Neural progenitor cell (in vitro differentiated cells): ENCODE measurements around the gene CLSTN2.

Experiments
- EZH2 ChIP-seq: fragments of 200-600 bp; sonication (generic); IDR thresholded peaks from 2 replicates; pipeline ENCODE4 v1.6.1; 2017; ENCODE audit warnings: antibody characterized with exemption, mild to moderate bottlenecking, moderate library complexity
- EZH2phosphoT487 ChIP-seq: fragments of 200-600 bp; sonication (generic); IDR thresholded peaks from 2 replicates; pipeline ENCODE4 v1.6.1; 2017; ENCODE audit warnings: antibody characterized with exemption
- TF ChIP-seq, protein P1 (sequence below): fragments of 200-600 bp; sonication (generic); IDR thresholded peaks from 2 replicates; pipeline ENCODE4 v1.5.1; 2017; ENCODE audit warnings: antibody characterized with exemption, mild to moderate bottlenecking

DNA sequence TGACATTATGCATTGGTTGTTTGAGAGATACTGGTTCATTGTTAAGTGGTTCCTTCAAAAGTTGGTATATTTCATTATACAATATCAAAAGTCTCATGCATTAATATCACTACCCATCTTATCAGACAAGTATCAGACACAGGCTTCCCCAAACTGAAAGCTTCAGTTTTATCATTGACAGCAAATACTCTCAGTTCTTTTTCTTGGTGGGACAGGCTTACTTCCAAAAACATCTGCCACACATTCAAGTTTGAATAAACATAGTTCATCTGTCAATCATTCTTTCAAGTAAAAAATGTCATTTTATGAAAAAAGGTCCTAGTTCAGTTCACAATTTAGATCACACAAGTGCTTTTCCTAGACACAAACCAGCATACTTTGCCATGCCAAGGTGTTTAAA, 462.9 kb downstream of the CLSTN2 start:
- TF ChIP-seq, protein P1, sequence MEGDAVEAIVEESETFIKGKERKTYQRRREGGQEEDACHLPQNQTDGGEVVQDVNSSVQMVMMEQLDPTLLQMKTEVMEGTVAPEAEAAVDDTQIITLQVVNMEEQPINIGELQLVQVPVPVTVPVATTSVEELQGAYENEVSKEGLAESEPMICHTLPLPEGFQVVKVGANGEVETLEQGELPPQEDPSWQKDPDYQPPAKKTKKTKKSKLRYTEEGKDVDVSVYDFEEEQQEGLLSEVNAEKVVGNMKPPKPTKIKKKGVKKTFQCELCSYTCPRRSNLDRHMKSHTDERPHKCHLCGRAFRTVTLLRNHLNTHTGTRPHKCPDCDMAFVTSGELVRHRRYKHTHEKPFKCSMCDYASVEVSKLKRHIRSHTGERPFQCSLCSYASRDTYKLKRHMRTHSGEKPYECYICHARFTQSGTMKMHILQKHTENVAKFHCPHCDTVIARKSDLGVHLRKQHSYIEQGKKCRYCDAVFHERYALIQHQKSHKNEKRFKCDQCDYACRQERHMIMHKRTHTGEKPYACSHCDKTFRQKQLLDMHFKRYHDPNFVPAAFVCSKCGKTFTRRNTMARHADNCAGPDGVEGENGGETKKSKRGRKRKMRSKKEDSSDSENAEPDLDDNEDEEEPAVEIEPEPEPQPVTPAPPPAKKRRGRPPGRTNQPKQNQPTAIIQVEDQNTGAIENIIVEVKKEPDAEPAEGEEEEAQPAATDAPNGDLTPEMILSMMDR: no peak
- TF ChIP-seq EZH2 (no peak), EZH2phosphoT487 (no peak)
